COR-L47 (cell line): ENCODE measurements around the gene PRSS22.
A peak's percentile ranks its signal among the peaks of the same experiment; 100 is the strongest.

ENCODE experiments used
- DNase-seq: peaks from one replicate; lab custom pipeline; 2025; lab: John Stamatoyannopoulos, UW

Gene PRSS22

GRCh38 chr16:2852731-2853507 is 5.1 kb downstream of the PRSS22 start:
- DNase-seq: no peak

DNA sequence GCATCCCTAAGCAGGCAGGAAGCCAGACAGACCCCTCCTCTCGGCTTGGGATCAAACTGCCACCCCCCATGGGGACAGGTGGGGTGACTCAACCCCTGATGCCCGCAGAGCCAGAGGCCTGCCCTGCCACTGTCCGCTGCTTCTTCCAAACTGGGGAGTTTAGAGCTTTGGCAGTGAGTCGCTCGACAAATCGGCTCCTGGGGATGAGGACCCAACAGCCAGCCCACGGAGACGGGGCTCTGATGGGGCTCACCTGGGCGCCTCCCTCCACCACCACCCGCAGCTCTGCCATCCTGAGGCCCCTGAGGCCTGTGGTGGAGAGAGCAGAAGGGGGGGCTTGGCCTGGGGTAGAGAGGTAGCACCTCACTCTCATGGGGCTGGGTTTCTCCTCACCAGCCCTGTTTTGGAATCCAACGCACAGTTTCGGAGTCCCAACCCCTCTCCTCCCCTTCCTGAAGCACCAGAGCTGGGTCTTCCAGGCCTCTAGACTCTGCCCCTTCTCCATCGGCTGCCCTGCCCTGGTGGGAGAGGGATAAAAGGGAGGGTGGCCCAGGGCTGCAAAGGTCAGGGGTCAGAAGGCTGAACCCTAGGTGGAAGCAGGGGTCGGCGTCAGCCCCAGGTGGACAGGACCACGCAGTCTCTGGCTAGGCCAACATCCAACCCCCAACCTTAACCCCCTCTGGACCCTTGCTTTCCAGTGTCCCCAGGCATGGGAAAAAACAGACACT is 5.8 kb downstream of the PRSS22 start:
- DNase-seq: no peak

GRCh38 chr16:2848933-2849725 is 8.8 kb downstream of the PRSS22 start:
- DNase-seq: no peak

DNA sequence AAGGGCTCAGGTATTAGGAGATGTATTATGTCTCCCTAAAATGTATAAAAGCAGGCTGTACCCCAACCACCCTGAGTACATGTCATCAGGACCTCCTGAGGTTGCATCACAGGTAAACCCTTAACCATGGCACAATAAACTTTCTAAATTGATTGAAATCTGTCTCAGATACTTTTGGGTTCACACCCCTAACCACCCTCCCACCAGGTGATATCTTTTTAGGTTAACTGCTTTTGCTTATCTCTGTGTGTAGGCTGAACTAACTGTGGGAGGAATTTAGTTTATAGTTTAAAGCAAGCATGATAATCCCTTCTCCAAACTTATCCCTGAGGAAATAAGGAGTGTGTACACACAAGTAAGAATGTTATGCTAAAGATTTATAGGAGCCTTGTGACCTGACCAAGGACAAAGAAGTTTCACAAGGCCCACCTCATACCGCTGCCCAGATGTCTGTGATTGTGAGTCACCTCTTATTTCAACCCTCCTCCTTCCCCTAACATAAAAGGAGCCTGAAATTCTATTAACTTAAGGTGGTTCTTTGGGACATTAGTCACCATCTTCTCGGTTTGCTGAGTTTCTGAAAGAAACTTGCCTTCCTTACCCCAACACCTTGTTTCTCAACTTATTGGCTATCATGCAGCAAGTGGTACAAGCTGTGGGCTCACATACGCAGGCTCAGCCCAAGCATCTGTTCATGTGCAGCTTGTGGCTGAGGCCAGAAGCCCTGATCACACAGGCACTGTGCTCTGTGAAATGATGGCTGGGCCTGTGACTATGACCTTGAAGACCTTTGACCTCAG is 11.3 kb downstream of the PRSS22 start:
- no peak for DNase-seq

GRCh38 chr16:2845116-2845515 is 12.9 kb downstream of the PRSS22 start:
- DNase-seq: no peak

- DNase-seq: no peak
These were observed 14.4 kb downstream of the PRSS22 start for GRCh38 chr16:2843526-2843925.

DNA sequence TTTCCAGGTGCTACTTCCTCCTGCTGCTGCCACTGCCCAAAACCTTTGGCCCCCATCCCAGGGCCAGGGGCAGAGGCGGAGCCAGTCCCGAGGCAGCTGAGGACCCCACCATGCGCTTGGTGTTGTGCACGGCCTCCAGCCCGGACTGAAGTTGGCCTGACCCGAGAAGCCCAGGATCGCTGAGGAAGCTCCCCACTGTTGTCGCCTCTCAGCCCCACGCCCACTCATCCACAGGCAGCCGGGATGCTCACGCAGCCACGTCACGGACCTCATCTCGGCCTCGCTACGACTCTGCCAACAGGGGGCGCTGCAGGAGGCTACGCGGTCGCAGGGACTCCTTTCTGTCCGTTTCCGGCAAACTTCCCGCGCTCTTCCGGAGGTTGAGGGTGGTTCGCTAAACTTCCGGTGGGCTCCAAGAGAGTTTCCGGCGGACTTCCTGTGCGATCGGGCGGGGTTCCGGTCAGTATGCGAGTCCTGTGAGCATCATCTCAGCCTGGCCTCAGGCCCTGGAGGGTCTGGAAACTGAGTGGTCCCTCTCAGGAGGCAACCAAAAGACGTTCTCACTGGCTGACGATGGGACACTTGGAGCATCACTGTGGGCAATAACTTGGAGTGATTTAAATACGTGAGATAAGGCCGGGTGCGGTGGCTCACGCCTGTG is 15.5 kb downstream of the PRSS22 start:
- DNase-seq: no peak

- DNase-seq: no peak
These were observed 16.2 kb downstream of the PRSS22 start for GRCh38 chr16:2841606-2842339.

- no peak for DNase-seq
These were observed 17.1 kb downstream of the PRSS22 start for GRCh38 chr16:2840914-2841313.

GRCh38 chr16:2839650-2840450 is 18.1 kb downstream of the PRSS22 start:
- DNase-seq: no peak

DNA sequence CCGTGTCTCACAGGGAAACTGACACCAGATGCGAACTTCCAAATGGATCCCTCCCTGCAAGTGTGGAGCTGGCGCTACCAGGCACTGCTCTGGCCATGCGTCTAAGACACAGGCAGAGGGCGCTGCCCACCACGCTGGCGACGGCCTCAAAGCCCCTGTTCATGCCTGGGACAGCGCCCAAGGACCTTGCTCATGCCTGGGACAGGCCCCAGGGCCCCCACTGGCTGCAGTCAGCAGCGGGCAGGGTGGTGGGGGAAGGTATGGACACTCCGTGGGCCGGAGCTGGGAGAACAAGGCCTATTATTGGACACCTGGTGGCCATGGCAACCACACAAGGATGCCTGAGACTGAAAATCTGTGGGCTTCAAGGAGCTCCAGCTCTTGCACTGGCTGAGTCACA is 19.0 kb downstream of the PRSS22 start:
- peak; percentile 56 for DNase-seq

DNA sequence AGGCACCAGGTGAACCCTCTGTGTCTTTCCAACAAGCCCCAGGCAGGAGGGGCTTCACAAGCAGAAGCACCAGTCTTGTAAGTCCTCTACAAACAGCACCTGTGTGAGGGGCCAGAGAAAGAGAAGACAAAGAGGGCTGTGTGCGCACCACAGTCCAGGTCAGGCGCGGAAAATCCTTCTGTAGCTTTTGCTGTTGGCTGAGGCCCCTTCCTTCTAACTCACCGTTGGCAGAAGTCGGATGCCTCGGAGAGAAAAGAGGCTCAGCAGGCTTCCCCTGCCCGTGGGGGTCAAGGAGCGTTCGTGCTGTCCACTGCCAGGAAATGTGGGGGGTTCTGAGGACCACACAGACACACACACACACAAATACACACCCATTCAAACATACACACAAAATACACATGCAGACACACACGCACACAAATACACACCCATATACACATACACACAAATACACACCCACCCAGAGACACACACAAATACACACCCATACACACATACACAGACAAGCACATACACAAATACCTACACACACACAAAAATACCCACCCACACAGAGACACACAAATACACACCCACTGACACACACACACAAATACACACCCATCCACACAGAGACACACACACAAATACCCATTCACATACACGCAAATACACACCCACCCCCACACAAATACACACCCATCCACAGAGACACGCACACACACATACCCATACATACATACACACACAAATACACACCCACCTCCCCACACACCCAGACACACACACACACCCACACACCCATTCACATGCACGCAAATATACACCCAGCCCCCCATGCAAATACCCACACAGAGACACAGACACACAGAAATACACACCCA is 21.1 kb downstream of the PRSS22 start:
- DNase-seq: no peak

GRCh38 chr16:2835638-2836493 is 22.1 kb downstream of the PRSS22 start:
- no peak for DNase-seq

DNA sequence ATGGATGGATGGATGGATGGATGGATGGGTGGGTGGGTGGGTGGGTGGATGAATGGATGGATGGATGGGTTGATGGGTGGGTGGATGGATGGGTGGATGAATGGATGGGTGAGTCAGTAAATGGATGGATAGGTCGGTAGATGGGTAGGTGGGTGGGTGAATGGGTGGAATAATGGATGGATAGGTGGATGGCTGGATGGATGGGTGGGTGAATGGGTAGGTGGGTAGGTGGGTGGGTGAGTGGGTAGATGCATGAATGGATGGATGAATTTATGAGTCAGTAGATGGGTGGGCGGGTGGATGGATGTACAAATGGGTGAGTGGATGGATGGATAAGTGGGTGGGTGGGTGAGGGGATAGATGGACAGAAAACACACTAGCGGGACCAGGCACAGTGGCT is 23.0 kb downstream of the PRSS22 start:
- no peak for DNase-seq

GRCh38 chr16:2833776-2834175 is 24.2 kb downstream of the PRSS22 start:
- no peak for DNase-seq

- no peak for DNase-seq
These were observed 26.8 kb downstream of the PRSS22 start for GRCh38 chr16:2831203-2831602.

DNA sequence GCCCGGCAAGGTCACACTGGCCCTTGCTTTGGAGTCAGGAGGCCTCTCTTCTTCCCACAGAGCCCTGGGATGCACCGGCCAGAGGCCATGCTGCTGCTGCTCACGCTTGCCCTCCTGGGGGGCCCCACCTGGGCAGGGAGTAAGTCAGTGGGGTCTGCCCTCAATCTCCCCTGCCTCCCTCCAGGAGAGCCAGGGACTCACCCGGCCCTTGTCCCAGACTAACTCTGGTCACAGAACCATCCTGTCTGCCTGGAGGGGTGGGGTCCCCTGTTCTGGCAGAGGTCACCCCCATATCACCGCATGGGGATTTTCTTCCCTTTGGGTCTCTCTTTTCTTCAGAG is 27.6 kb downstream of the PRSS22 start:
- no peak for DNase-seq
